OCI-LY7 (cell line): ENCODE data around the gene PRH2.

ENCODE experiments used
- CTCF ChIP-seq: fragments of 200-600 bp; sonication (generic); conservative IDR thresholded peaks from 2 replicates; pipeline ENCODE4 v1.5.1; 2014; ENCODE audit warnings: mild to moderate bottlenecking, antibody characterized with exemption, low read length, moderate library complexity, mixed read lengths
- EZH2phosphoT487 ChIP-seq: fragments of 200-600 bp; sonication (generic); IDR thresholded peaks from 2 replicates; pipeline ENCODE4 v1.6.1; 2018; ENCODE audit warnings: low read depth, borderline replicate concordance, mild to moderate bottlenecking, mixed run types, antibody characterized with exemption, low read length, moderate library complexity, mixed read lengths

DNA sequence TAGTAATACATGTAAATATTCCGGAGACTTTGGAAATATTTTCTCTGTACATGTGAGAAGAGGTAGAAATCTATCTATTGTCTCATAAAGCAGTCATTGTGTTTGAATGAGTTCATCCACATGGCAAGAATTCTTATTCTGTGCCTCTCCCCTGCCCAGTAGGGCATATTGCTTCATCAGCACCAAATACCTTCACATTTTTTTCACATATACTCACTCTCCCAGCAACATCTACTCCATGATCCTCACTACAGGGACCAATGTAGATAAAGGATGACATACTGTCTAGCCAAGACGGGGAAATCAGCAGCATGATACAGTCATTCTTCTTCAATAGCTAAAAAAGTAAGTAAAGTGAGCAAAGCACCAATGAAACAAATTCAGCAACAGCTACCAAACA lies 11.4 kb downstream of the PRH2 start:
- TF ChIP-seq CTCF, result no peak
- TF ChIP-seq EZH2phosphoT487, result no peak
